ENCODE data around the gene LINGO3. TPM values are rescaled to one million over a fixed set of nuclear protein-coding genes. Genes with fewer than 3 reads are reported as not detected.
A peak's percentile ranks its signal among the peaks of the same experiment; 100 is the strongest.
"Not testable (repeated sequence)": the region's sequence is repeated elsewhere in the genome, so short reads cannot be mapped to it uniquely, and the experiment has no call there.

The LINGO3 gene
- total and polyA plus RNA-seq, 8 donors, result not detected

DNA sequence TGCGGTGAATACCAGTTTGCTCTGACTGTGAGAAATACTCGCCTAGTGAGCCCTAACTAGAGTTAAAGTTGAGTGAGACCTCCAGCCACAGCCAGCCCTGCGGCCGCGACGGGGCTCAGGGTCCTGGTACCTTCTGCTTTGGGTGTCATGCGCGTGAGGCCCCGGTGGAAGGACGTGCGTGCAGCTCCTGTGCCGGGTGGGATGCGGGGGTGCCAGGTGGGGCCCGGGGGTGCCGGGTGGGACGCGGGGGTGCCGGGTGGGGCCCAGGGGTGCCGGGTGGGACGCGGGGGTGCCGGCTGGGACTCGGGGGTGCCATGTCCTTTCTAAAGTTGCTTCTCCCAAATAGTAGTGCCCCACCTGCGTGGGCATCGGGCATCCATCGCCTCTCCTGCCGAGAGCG lies 43.6 kb upstream of the LINGO3 start:
- Histone ChIP-seq H3K27me3 (no peaks in the 10 kb centered on the region), H3K27ac (no peak overlapping the region), H3K36me3 (peaks cover 14 to 77% (median 65%) of the 10 kb centered on the region in 4 donors), H3K4me1 (peaks cover 0 to under 1% (median 0%) of the 10 kb centered on the region in 4 donors), H3K4me3 (no peak overlapping the region), H3K9me3 (no peaks in the 10 kb centered on the region)
- 95 to 97% (median 96%) methylated on average over 10 to 28 of the region's 28 CpGs for WGBS, 5 donors
- DNase-seq, result no peak
- intact Hi-C loops (cut with DNase I; ENCODE audit: low total_unique reads), result no loop called here
- TF ChIP-seq EP300 (IDR thresholded peaks at IDR 0.05) (no peak), POLR2AphosphoS5 (IDR thresholded peaks at IDR 0.05) (no peak), CTCF (IDR thresholded peaks at IDR 0.05) (no peak), POLR2A (IDR thresholded peaks at IDR 0.05) (no peak)

DNA sequence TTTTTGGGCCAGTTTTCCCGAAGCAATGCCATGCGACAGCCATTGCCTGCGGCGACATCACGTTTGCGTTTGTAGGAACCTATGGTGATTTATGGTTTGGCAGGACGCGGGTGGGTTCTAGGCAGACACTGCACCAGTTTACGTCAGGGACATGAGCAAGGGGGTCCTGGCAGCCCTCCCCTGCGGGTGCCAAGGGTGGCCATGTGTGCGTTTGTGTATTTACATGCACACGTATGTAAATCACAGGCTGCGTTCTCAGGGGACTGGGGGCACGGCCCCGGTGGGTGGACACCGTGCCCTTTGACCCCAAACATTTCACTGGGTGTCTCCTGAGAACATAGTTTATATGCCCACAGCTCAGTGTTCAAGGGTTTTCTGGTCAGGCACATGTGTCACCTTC lies 42.7 kb upstream of the LINGO3 start:
- DNase-seq, result no peak
- Histone ChIP-seq H3K36me3 (peaks cover 14 to 81% (median 72%) of the 10 kb centered on the region in 4 donors), H3K9me3 (no peaks in the 10 kb centered on the region), H3K27me3 (no peaks in the 10 kb centered on the region), H3K27ac (no peak overlapping the region), H3K4me1 (peaks cover 0 to 9% (median 6%) of the 10 kb centered on the region in 4 donors), H3K4me3 (no peak overlapping the region)
- 87 to 93% (median 91%) methylated on average over 16 of the region's 16 CpGs for WGBS, 5 donors
- intact Hi-C loops (cut with DNase I; ENCODE audit: low total_unique reads), result no loop called here
- TF ChIP-seq CTCF (IDR thresholded peaks at IDR 0.05), result no peak
- no peak for TF ChIP-seq POLR2AphosphoS5 (IDR thresholded peaks at IDR 0.05)
- TF ChIP-seq EP300 (IDR thresholded peaks at IDR 0.05), result no peak
- TF ChIP-seq POLR2A (IDR thresholded peaks at IDR 0.05), result no peak

GRCh38 chr19:2349818-2350217 lies 41.9 kb upstream of the LINGO3 start:
- H3K27me3 ChIP-seq; DNase-seq; H3K9me3 ChIP-seq; H3K27ac ChIP-seq; H3K4me3 ChIP-seq; intact Hi-C loops (cut with DNase I; ENCODE audit: low total_unique reads): not testable (repeated sequence)
- WGBS, 5 donors, result 92 to 95% (median 94%) methylated on average over 24 of the region's 24 CpGs
- Histone ChIP-seq H3K36me3 (peaks cover 14 to 81% (median 76%) of the 10 kb centered on the region in 4 donors), H3K4me1 (peaks cover 0 to 17% (median 10%) of the 10 kb centered on the region in 4 donors)

DNA sequence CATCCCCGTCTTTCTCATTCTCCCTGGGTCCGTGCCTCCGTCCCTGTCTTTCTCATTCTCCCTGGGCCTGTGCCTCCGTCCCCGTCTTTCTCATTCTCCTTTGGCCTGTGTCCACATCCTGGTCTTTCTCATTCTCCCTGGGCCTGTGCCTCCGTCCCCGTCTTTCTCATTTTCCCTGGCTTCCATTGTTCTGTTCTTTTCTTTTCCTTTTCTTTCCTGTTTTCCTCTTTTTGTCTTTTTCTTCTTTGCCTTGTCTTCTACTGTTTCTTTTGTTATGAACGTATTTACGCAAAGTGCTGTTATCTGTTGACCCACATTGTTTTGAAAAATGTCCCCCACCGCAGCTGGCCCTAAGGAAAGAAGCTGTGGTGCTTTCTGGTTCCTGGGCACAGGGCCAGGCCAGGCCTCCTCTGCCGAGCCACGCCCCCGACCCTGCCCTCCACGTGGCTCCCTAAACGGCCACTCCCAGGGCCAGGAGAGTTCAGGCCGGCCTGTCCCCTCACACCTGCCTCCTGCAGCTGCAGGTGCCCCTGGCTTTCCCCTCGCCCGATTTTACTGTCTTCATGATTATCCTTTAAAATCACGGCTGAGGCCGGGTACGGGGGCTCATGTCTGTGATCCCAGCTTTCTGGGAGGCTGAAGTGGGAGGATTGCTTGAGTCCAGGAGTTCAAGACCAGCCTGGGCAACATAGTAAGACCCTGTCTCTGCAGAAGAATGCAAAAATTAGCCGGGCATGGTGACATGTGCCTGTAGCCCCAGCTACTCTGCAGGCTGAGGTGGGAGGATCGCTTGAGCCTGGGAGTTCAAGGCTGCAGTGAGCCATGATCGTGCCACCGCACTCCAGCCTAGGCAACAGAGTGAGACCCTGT lies 38.1 kb upstream of the LINGO3 start:
- intact Hi-C loops (cut with DNase I; ENCODE audit: low total_unique reads), result no loop called here
- peaks cover 8 to 76% (median 72%) of the 10 kb centered on the region in 4 donors for H3K36me3 ChIP-seq

More for the DNA sequence above, 38.1 kb upstream of the LINGO3 start:
- H3K27me3 ChIP-seq, result no peaks in the 10 kb centered on the region
- peaks cover 0 to 17% (median 10%) of the 10 kb centered on the region in 4 donors for H3K4me1 ChIP-seq
- no peaks in the 10 kb centered on the region for H3K9me3 ChIP-seq
- no peak overlapping the region for H3K27ac ChIP-seq
- DNase-seq, result peak; percentile 80 to 88
- no peak overlapping the region for H3K4me3 ChIP-seq
- 43 to 57% (median 50%) methylated on average over 25 of the region's 25 CpGs for WGBS, 5 donors
- TF ChIP-seq POLR2A (IDR thresholded peaks at IDR 0.05) (no peak), POLR2AphosphoS5 (IDR thresholded peaks at IDR 0.05) (no peak), CTCF (IDR thresholded peaks at IDR 0.05) (no peak), EP300 (IDR thresholded peaks at IDR 0.05) (no peak)
